ENCODE data around the gene SHQ1.
A peak's percentile ranks its signal among the peaks of the same experiment; 100 is the strongest.
"Not testable (repeated sequence)": the region's sequence is repeated elsewhere in the genome, so short reads cannot be mapped to it uniquely, and the experiment has no call there.

Gene SHQ1

GRCh38 chr3:72798552-72799195 is 49.6 kb downstream of the SHQ1 start:
- peak; percentile 63 for DNase-seq

- DNase-seq: peak; percentile 52
These were observed 50.3 kb downstream of the SHQ1 start for GRCh38 chr3:72797773-72798543.

DNA sequence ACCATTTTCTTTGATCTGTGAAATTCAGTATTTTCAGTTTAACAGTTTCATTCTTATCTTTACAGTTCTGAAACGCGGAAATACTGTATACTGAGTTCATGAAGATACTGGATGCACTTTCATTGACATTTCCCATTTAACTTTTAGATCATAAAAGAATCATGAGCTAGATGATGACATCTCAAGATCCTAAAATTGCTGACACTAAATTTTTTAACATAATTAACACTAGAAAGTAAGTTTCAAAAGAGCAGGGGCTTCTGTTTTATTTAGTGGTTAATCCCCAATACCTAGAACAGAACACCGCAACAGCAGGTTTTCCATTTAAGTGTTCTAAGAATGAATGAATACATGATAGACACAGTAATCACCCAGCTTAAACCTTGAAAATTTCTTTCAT is 54.2 kb downstream of the SHQ1 start:
- no peak for DNase-seq

GRCh38 chr3:72791161-72791560 is 57.1 kb downstream of the SHQ1 start:
- DNase-seq: peak; percentile 41

GRCh38 chr3:72789786-72790185 is 58.5 kb downstream of the SHQ1 start:
- no peak for DNase-seq

DNA sequence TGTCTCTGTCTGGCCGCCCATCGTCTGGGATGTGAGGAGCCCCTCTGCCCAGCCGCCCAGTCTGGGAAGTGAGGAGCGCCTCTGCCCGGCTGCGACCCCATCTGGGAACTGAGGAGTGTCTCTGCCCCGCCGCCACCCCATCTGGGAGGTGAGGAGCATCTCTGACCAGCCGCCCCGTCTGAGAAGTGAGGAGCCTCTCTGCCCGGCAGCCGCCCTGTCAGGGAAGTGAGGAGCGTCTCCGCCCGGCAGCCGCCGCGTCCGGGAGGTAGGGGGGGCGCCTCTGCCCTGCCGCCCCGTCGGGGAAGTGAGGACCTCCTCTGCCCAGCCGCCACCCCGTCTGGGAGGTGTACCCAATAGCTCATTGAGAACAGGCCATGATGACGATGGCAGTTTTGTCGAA is 60.0 kb downstream of the SHQ1 start:
- not testable (repeated sequence) for DNase-seq

DNA sequence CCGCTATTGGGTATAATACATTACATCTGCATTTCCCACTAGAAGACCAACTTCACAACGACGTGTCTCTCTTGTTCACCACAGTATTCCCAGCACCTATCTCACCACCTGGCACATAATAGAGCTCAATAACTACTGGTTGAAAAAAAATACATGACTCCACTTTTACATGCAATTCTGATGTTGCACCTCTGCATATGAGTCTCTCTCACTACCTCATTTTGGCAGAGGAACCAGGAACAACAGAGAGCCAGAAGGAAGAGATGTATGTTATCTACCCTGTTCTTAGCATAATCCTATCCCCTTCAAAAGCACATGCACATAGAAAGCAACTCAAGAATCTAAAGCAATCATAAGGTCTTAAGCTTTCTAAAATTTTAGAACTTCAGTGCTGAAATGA is 61.6 kb downstream of the SHQ1 start:
- no peak for DNase-seq

- DNase-seq: peak; percentile 21
These were observed 64.0 kb downstream of the SHQ1 start for GRCh38 chr3:72784226-72784625.

GRCh38 chr3:72782521-72782920 is 65.7 kb downstream of the SHQ1 start:
- DNase-seq: no peak

- DNase-seq: peak; percentile 28
These were observed 78.3 kb downstream of the SHQ1 start for GRCh38 chr3:72769758-72770540.

GRCh38 chr3:72768936-72769335 is 79.3 kb downstream of the SHQ1 start:
- peak; percentile 37 for DNase-seq

GRCh38 chr3:72768481-72768880 is 79.8 kb downstream of the SHQ1 start:
- DNase-seq: no peak

DNA sequence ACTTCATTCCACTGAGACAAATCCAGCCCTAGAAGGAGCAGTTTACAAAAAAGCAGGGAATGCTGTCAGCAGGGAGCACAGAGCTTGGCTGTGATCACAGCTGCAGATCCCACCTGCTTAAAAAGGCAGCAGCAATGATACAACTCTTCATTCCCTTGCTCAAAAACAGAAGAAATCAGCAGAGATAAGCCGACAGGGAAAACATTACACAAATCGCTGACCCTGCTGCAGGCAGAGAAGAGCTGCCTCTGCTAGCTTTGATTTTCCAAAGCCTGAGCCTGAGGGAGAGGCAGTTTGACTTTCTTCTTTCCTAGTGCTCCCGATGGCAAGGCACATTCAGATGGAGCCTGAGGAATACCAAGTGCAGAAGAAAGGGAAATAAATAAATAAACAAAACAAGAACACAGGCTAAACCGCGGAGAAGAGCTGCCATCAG is 80.2 kb downstream of the SHQ1 start:
- DNase-seq: no peak

GRCh38 chr3:72766866-72767265 is 81.4 kb downstream of the SHQ1 start:
- no peak for DNase-seq

DNA sequence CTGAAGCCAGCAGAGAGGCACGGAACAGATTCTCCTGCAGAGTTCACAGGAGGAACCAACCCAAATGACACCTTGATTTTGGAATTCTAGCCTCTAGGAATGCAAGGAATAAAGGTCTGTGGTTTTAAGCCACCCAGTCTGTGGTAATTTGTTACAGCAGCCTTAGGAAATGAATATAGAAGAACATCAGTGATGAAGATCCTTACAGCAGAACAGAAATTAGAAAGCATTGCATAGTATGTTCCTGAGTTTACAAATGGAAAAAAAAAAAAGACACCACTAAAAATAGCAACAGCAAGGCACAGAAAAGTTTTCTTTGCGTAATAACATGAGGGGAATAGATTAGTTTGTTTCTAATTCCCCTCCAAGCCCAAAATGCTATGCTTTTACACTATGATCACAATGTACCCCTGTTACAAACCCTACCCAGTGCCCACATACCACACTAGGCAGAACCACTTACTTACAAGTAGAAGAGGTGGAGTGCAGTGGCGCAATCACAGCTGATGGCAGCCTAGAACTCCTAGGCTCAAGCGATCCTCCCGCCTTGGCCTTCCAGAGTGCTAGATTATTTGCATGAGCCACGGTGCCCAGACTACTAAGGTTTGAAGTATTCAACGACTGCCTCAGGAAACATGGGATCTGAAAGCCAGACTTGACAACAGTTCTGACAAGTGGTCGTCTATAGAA is 84.3 kb downstream of the SHQ1 start:
- DNase-seq: no peak

- DNase-seq: no peak
These were observed 86.8 kb downstream of the SHQ1 start for GRCh38 chr3:72761410-72761809.

GRCh38 chr3:72760225-72760624 is 88.0 kb downstream of the SHQ1 start:
- DNase-seq: no peak

DNA sequence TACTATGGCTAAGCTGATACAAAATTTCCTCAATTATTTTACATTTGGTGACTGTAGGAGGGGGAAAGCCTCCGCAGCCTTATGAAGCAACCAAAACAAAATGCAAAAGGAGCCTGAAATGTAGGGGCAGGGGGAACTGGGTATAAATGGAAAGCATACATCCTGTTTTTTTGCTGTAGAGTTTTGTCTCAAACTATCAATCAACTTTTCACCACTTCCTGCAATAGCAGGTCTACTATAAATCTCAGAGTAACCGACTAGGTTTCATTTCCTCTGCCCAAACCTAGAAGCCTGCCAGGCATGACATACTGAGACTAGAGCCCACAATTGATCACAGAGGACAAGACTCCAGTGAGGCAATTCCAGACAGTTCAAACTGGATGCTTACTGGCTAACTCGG is 91.3 kb downstream of the SHQ1 start:
- no peak for DNase-seq

DNA sequence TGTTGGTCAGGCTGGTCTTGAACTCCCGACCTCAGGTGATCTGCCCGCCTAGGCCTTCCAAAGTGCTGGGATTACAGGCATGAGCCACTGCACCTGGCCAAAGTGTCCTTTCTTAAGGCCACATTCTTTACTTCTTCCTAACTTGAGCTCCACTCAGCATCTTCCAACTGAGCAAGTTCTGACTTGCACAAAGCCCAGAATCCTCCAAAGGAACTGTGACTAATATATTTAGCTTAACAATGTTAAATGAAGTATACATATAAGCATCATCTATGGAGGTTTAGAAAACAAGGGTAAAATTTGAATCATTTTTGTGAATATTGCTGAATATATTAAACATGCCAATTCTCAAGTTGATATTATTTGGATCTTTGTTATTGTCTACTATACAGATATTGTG is 93.7 kb downstream of the SHQ1 start:
- DNase-seq: no peak

GRCh38 chr3:72753495-72753894 is 94.8 kb downstream of the SHQ1 start:
- DNase-seq: peak; percentile 12

- no peak for DNase-seq
These were observed 97.8 kb downstream of the SHQ1 start for GRCh38 chr3:72750405-72750965.

DNA sequence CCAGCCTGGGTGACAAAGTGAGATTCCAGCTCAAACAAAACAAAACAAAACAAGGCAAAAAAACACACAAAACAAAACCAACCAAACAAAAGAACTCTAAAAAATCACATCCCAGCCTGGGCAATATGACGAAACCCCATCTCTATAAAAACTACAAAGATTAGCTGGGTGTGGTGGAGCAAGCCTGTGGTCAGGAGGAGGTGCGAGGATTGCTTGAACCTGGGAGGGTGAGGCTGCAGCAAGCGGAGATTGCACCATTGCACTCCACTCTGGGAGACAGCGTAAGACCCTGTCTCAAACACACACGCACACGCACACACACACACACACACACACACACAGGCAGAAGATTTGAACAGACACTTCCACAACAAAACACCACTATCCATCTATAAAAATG is 99.6 kb downstream of the SHQ1 start:
- no peak for DNase-seq
